ENCODE data around the gene MTERF4.

The MTERF4 gene

DNA sequence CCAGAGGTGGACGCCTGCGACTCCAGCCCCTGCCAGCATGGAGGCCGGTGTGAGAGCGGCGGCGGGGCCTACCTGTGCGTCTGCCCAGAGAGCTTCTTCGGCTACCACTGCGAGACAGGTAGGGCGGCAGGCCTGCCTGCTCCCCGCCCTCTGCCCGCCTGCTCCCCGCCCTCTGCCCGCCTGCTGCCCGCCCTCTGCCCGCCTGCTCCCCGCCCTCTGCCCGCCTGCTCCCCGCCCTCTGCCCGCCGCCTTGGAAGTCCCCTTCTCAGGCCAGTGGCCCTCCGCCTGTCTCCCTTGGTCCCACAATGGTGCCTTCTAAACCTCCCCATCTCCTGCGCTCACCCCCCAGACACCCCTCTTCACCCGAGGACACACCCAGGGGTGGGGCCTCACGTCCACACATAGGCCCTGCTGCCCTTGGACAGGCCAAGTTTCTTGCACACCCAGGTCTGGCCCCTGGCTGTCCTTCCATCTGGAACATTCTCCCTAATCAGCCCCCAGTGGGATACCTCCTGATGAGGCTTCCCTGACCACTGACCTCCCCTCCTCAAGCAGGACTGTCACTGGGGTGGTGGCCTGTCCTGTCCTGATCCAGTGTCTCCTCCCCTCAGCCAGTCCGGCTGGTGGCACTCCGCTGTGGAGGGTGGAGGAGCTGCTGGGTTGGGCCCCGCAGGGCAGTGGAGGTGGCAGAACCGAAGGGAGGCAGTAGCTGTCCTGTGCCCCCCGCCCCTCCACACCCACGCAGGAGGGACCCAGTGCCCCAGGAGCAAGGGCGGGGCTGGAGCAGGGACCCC is 37.9 kb downstream of the MTERF4 start:
- no peak overlapping the region for H3K9ac ChIP-seq (ENCODE audit: low read length)
- peak overlapping the region; percentile 17 for H3K4me3 ChIP-seq (ENCODE audit: low read length)
- H3K27me3 ChIP-seq (ENCODE audit: control insufficient read depth, insufficient read depth, low read length): no peaks in the 10 kb centered on the region
- H3K27ac ChIP-seq (ENCODE audit: low read length): no peak overlapping the region
- H3K4me1 ChIP-seq (ENCODE audit: control insufficient read depth, low read depth, low read length): no peaks in the 10 kb centered on the region
- no peaks in the 10 kb centered on the region for H3K36me3 ChIP-seq (ENCODE audit: control insufficient read depth, low read depth, low read length)
- H3K9me3 ChIP-seq (ENCODE audit: control insufficient read depth, low read depth, low read length): no peaks in the 10 kb centered on the region

DNA sequence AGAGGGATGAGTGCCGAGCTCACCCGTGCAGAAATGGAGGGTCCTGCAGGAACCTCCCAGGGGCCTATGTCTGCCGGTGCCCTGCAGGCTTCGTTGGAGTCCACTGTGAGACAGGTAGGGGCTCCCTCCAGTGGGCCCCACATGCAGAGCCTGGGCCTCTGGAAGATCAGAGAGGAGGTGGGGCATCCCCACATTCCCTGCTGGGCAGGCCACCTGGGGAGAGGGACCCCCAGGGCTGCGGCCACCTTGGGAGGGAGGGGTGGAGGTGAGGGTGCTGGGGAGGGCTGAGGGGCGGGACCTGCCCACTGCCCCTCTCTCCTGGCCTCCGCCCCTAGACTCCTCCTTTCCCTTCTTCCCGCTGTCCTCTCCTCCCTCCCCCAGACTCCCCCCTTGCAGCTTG is 38.5 kb downstream of the MTERF4 start:
- H3K9ac ChIP-seq (ENCODE audit: low read length): no peak overlapping the region
- H3K4me1 ChIP-seq (ENCODE audit: control insufficient read depth, low read depth, low read length): no peaks in the 10 kb centered on the region
- peak overlapping the region; percentile 17 for H3K4me3 ChIP-seq (ENCODE audit: low read length)
- no peaks in the 10 kb centered on the region for H3K9me3 ChIP-seq (ENCODE audit: control insufficient read depth, low read depth, low read length)
- H3K36me3 ChIP-seq (ENCODE audit: control insufficient read depth, low read depth, low read length): no peaks in the 10 kb centered on the region
- H3K27ac ChIP-seq (ENCODE audit: low read length): no peak overlapping the region
- H3K27me3 ChIP-seq (ENCODE audit: control insufficient read depth, insufficient read depth, low read length): no peaks in the 10 kb centered on the region

DNA sequence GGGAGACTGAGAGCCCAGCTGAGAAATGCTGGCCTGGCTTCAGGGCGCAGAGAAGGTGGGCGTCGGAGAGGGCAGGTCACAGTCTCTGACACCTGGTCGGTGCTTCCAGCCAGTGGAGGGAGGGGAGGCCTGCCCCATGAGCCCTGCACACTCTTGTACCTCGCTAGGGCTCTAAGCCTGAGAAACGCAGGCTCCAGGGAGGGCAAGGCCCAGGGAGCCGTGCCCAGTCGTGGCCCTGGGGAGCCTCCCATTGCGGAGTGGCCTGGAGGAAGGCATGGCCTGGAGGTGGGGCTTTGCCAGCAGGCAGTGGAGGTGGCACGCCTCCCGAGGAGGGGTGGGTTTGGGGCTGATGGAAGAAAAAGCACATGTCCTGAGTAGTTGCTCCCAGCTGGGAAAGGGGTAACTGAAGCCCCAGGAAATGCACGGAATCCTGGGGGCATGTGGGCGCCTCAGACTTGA is 39.0 kb downstream of the MTERF4 start:
- H3K4me3 ChIP-seq (ENCODE audit: low read length): no peak overlapping the region
- H3K4me1 ChIP-seq (ENCODE audit: control insufficient read depth, low read depth, low read length): no peaks in the 10 kb centered on the region
- no peaks in the 10 kb centered on the region for H3K27me3 ChIP-seq (ENCODE audit: control insufficient read depth, insufficient read depth, low read length)
- no peak overlapping the region for H3K27ac ChIP-seq (ENCODE audit: low read length)
- no peaks in the 10 kb centered on the region for H3K36me3 ChIP-seq (ENCODE audit: control insufficient read depth, low read depth, low read length)
- H3K9ac ChIP-seq (ENCODE audit: low read length): no peak overlapping the region
- H3K9me3 ChIP-seq (ENCODE audit: control insufficient read depth, low read depth, low read length): no peaks in the 10 kb centered on the region

DNA sequence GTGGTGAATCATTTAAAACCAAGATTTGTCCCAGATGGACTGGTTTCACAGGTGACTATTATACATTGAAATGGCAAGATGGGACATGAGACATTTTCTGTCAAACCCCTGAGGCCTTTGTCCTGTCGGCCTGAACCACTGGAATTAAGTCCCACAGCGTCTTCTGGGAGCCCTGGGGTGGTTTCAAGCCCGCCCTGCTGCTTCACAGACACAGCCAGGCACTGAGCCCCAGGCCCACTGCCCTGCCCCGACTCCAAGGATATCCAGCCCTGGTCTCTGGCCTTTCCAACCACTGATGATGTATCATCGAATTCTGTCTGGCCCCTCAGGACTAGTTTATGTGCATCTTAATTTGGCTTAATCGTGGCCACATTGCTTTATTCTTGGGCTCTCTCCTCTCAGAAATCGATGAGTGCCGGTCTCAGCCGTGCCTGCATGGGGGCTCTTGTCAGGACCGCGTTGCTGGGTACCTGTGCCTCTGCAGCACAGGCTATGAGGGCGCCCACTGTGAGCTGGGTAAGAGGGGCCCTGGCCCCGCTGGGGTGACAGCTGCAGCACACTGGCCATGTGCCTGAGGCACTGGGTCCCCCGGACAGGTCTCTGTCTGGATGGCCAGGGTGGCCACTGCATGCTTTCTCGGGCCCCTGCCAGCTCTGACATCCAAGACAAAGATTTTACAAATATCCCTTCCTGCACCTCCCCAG is 39.5 kb downstream of the MTERF4 start:
- H3K27ac ChIP-seq (ENCODE audit: low read length): no peak overlapping the region
- no peak overlapping the region for H3K9ac ChIP-seq (ENCODE audit: low read length)
- no peaks in the 10 kb centered on the region for H3K9me3 ChIP-seq (ENCODE audit: control insufficient read depth, low read depth, low read length)
- H3K36me3 ChIP-seq (ENCODE audit: control insufficient read depth, low read depth, low read length): no peaks in the 10 kb centered on the region
- no peaks in the 10 kb centered on the region for H3K27me3 ChIP-seq (ENCODE audit: control insufficient read depth, insufficient read depth, low read length)
- no peak overlapping the region for H3K4me3 ChIP-seq (ENCODE audit: low read length)
- H3K4me1 ChIP-seq (ENCODE audit: control insufficient read depth, low read depth, low read length): no peaks in the 10 kb centered on the region

DNA sequence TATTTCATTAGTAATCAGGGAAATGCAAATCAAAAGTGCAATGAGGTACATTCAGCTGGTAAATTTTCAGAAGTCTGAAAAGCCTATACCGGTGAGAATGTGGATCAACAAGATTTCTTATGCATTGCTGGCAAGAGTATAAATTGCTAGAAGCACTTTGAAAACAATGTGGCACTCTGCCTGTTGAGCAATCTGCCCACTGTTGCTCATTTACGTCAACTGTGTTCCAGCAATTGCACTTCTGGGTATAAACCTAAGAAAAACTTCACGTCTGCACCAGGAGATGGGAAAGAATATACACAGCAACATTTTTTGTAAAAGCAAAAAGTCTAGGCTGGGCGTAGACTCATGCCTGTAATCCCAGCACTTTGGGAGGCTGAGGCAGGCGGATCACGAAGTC is 40.8 kb downstream of the MTERF4 start:
- Histone ChIP-seq H3K27me3 (ENCODE audit: control insufficient read depth, insufficient read depth, low read length) (no peaks in the 10 kb centered on the region), H3K36me3 (ENCODE audit: control insufficient read depth, low read depth, low read length) (no peaks in the 10 kb centered on the region), H3K4me3 (ENCODE audit: low read length) (no peak overlapping the region), H3K9ac (ENCODE audit: low read length) (no peak overlapping the region), H3K4me1 (ENCODE audit: control insufficient read depth, low read depth, low read length) (no peaks in the 10 kb centered on the region), H3K27ac (ENCODE audit: low read length) (no peak overlapping the region), H3K9me3 (ENCODE audit: control insufficient read depth, low read depth, low read length) (no peaks in the 10 kb centered on the region)

DNA sequence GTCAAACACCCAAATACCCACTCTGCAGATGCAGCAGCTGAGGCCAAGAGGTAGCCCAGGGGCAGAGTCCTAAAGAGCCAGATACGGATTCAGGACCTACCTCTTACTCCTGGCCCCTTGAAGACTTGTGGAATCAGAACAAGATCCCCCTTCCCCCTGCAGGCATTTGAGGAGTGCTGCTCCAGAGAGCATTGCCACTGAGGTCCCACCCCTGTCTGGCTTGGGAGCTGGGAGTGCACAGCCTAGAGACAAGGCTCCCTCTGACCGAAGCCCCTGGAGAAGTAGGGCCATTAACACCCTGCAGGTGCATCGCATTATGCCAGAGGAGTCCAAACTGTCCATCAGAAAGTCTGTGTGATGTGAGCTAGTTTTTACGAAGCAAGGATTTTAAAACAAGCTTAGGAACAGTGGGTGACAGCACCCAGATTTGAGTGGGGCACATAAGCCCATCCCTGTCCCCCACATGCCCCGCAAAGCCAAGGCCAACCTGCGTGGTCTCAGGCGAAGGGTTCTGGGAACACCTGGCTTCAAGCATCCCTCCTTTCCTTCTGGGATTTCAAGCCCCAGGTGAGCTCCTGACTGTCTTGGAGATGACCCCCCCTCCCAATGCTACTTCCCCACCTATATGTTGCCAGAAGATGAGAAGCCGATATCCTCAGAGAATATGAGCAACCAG is 48.4 kb downstream of the MTERF4 start:
- peaks cover 5% of the 10 kb centered on the region for H3K27me3 ChIP-seq (ENCODE audit: control insufficient read depth, insufficient read depth, low read length)
- H3K9ac ChIP-seq (ENCODE audit: low read length): no peak overlapping the region
- H3K36me3 ChIP-seq (ENCODE audit: control insufficient read depth, low read depth, low read length): no peaks in the 10 kb centered on the region
- H3K4me1 ChIP-seq (ENCODE audit: control insufficient read depth, low read depth, low read length): no peaks in the 10 kb centered on the region
- no peaks in the 10 kb centered on the region for H3K9me3 ChIP-seq (ENCODE audit: control insufficient read depth, low read depth, low read length)
- no peak overlapping the region for H3K27ac ChIP-seq (ENCODE audit: low read length)
- H3K4me3 ChIP-seq (ENCODE audit: low read length): no peak overlapping the region

DNA sequence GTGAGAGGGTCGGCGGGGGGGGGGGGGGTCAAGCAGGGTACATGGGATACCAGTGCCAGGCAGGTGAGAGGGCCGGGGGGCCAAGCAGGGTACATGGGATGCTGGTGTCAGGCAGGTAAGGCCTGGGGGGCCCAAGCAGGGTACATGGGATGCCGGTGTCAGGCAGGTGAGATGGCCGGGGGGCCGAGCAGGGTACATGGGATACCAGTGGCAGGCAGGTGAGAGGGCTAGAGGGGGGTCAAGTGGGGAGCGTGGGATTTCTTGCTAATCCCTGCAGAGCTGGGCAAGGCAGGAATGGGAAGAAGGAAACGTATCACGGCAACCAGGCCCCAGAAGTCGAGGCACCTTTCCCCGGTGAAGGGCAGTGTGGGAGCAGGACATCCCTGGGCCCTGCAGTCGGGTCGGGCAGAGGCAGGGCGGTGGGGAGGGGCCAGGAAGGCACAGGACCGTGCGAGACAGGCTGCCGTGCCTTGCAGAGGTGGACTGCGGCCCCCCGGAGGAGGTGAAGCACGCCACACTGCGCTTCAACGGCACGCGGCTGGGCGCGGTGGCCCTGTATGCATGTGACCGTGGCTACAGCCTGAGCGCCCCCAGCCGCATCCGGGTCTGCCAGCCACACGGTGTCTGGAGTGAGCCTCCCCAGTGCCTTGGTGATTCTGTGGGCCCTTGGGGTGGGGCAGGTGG is 49.3 kb downstream of the MTERF4 start:
- no peak overlapping the region for H3K27ac ChIP-seq (ENCODE audit: low read length)
- H3K9ac ChIP-seq (ENCODE audit: low read length): no peak overlapping the region
- no peaks in the 10 kb centered on the region for H3K36me3 ChIP-seq (ENCODE audit: control insufficient read depth, low read depth, low read length)
- no peak overlapping the region for H3K4me3 ChIP-seq (ENCODE audit: low read length)
- H3K4me1 ChIP-seq (ENCODE audit: control insufficient read depth, low read depth, low read length): no peaks in the 10 kb centered on the region
- peaks cover 5% of the 10 kb centered on the region for H3K27me3 ChIP-seq (ENCODE audit: control insufficient read depth, insufficient read depth, low read length)
- no peaks in the 10 kb centered on the region for H3K9me3 ChIP-seq (ENCODE audit: control insufficient read depth, low read depth, low read length)

DNA sequence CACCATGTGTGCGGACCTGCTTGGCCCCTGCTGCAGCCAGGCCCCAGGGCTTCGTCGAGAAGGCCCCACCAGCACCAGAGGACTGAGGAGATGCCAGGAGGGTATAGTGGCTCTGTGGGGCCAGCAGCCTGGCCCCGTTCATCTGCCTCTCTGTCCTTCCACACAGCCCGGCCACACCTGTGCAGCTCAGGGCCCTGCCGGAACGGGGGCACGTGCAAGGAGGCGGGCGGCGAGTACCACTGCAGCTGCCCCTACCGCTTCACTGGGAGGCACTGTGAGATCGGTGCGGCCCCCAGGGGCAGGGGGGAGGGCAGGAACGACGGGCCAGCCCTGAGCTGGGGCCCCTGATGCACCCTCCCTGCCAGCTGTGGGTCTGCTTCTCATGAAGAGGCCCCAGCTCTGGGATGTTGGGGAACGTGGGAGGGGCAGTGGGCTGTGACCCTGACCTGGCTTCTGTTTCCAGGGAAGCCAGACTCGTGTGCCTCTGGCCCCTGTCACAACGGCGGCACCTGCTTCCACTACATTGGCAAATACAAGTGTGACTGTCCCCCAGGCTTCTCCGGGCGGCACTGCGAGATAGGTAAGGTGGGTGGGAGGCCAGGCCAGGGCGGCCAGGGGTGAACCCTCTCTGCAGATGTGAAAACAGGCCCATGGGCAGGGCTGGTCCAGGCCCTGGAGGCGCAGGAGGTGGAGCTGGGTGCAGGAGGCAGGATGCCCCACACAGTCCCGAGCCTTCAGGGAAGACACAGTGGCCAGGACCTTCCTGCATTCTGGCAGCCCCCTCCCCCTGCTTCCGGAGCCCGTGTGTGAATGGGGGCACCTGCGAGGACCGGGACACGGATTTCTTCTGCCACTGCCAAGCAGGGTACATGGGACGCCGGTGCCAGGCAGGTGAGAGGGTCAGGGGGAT is 50.3 kb downstream of the MTERF4 start:
- Histone ChIP-seq H3K36me3 (ENCODE audit: control insufficient read depth, low read depth, low read length) (no peaks in the 10 kb centered on the region), H3K4me1 (ENCODE audit: control insufficient read depth, low read depth, low read length) (no peaks in the 10 kb centered on the region), H3K9me3 (ENCODE audit: control insufficient read depth, low read depth, low read length) (no peaks in the 10 kb centered on the region), H3K4me3 (ENCODE audit: low read length) (no peak overlapping the region), H3K9ac (ENCODE audit: low read length) (no peak overlapping the region), H3K27ac (ENCODE audit: low read length) (no peak overlapping the region), H3K27me3 (ENCODE audit: control insufficient read depth, insufficient read depth, low read length) (peaks cover 5% of the 10 kb centered on the region)

DNA sequence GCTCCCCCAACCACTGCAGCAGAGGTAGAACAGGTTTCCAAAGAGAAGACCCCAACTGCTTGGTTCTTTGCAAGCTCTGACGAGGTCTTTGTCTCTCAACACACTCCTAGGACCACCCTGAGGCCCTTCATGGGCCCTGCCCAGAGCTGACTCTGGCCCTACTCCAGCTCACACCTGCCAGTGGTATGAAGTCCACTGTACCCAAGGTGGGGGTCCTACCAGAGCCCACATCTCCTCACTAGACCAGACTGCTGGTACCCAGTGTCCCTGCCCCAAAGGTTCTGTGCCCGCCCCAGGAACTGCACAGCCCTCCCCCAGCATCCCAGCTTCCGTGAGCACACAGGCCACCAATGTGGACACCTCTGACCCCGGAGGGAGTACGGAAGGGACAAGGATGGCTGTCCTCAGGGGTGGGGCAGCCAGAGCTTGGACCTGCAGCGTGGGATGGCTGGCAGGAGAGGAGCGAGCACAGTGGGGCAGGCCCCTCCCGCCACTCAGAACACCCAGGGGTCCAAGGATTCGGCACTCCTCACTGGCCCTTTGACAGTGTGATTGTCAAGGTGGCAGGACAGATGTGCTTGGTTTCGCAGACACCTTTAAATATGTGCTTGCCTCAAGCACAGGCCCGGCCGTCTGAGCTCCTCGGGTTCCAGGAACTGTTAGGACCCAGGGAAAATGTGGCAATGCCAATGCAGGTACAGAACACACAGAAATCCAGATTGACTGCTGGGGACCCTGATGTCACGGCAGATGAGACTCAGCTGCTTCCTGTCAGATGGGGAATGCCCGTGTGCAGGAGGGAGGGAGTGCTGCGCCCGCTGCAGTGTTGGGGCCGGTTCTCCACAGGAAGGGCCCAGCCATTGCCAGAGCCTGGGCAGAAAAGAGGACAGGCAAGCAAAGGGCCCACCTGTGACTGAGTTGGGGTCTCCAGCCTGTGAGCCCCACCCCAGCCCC is 51.2 kb downstream of the MTERF4 start:
- H3K36me3 ChIP-seq (ENCODE audit: control insufficient read depth, low read depth, low read length): no peaks in the 10 kb centered on the region
- H3K27me3 ChIP-seq (ENCODE audit: control insufficient read depth, insufficient read depth, low read length): peaks cover 5% of the 10 kb centered on the region
- no peaks in the 10 kb centered on the region for H3K4me1 ChIP-seq (ENCODE audit: control insufficient read depth, low read depth, low read length)
- H3K27ac ChIP-seq (ENCODE audit: low read length): no peak overlapping the region
- H3K9ac ChIP-seq (ENCODE audit: low read length): no peak overlapping the region
- H3K9me3 ChIP-seq (ENCODE audit: control insufficient read depth, low read depth, low read length): no peaks in the 10 kb centered on the region
- H3K4me3 ChIP-seq (ENCODE audit: low read length): no peak overlapping the region
